Activated T-cell treated with anti-CD3 and anti-CD28 coated beads, Interleukin-2, amount 50 U/mL, for 72 hours (primary cell): ENCODE data around the gene IRF2. TPM values are rescaled to one million over a fixed set of nuclear protein-coding genes. Genes with fewer than 3 reads are reported as not detected.
A peak's percentile ranks its signal among the peaks of the same experiment; 100 is the strongest.
"Not testable (repeated sequence)": the region's sequence is repeated elsewhere in the genome, so short reads cannot be mapped to it uniquely, and the experiment has no call there.

Experiments used
- ATAC-seq, 2 donors: fragments of 150-1000 bp; cut with Tn5 transposase; replicated peaks in 1 of 2; 2 replicates each; pipeline ENCODE4 v1.10.0; 2021; ENCODE audit warnings: moderate library complexity in 2 of 2, mild to moderate bottlenecking in 1 of 2
- DNase-seq, 2 donors: peaks; one replicate each; pipeline ENCODE4 v3.0.0; 2021 to 2022; ENCODE audit warnings: mixed read lengths in 1 of 2
- H3K27ac Mint-ChIP-seq: one replicate; pipeline ENCODE4 v1.8.0; 2022; ENCODE audit warnings: mild to moderate bottlenecking, moderate library complexity, mixed read lengths
- H3K27me3 Mint-ChIP-seq: one replicate; pipeline ENCODE4 v1.8.0; 2022; ENCODE audit warnings: low read depth, mixed read lengths
- H3K36me3 Mint-ChIP-seq, 2 donors: one replicate each; pipeline ENCODE4 v1.8.0; 2022; ENCODE audit warnings: mixed read lengths in 2 of 2, mild to moderate bottlenecking in 1 of 2; ENCODE audit not compliant: insufficient read depth in 2 of 2
- H3K4me1 Mint-ChIP-seq: one replicate; pipeline ENCODE4 v1.8.0; 2022; ENCODE audit warnings: low read depth, mixed read lengths
- H3K4me3 Mint-ChIP-seq, 2 donors: one replicate each; pipeline ENCODE4 v1.8.0; 2022; ENCODE audit warnings: mild to moderate bottlenecking in 2 of 2, mixed read lengths in 2 of 2, moderate library complexity in 2 of 2
- H3K9me3 Mint-ChIP-seq, 2 donors: one replicate each; pipeline ENCODE4 v1.8.0; 2022; ENCODE audit warnings: mixed read lengths in 2 of 2
- total RNA-seq, 2 donors: library from RNA; stranded (reverse); gene quantifications; one replicate each; pipeline ENCODE4 v1.2.3, GENCODE V29; 2022

IRF2 gene
- total RNA-seq, 2 donors from 2014 or later: 70.3 TPM

DNA sequence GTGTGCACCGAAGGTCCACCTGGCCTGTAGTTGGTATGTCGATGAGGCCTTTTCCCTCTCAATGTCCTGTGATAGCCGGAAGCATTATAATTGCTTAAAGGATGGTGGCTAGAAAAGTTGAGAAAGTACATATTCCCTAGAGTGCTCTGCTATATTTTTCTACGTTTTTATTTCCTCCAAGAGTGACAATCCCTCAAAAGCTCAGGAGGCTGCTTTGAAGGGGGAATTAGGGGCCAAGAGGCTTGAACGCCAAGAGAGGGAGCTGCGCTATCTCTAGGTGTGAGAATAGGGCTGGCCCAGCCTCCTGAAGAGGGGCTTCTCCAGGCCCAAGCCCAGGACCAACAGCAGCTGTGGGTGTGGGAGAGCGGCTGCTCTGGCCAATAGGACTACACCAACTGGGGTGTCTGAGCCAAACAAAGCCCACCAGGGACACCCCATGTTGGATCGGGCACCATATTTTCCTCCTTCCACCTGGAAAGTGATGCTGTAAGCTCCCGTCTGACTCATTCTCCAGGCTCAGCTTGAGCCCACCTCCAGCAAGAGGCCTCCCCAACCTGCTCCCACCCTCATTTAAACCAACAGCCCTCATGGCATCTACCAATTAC lies 124.0 kb downstream of the IRF2 start:
- Mint-ChIP-seq H3K9me3 (no peaks in the 10 kb centered on the region), H3K27me3 (peaks cover 13% of the 10 kb centered on the region), H3K36me3 (no peaks in the 10 kb centered on the region), H3K27ac (no peak overlapping the region), H3K4me1 (peaks cover 10% of the 10 kb centered on the region), H3K4me3 (no peak overlapping the region)
- DNase-seq: no peak
- no peak for ATAC-seq

DNA sequence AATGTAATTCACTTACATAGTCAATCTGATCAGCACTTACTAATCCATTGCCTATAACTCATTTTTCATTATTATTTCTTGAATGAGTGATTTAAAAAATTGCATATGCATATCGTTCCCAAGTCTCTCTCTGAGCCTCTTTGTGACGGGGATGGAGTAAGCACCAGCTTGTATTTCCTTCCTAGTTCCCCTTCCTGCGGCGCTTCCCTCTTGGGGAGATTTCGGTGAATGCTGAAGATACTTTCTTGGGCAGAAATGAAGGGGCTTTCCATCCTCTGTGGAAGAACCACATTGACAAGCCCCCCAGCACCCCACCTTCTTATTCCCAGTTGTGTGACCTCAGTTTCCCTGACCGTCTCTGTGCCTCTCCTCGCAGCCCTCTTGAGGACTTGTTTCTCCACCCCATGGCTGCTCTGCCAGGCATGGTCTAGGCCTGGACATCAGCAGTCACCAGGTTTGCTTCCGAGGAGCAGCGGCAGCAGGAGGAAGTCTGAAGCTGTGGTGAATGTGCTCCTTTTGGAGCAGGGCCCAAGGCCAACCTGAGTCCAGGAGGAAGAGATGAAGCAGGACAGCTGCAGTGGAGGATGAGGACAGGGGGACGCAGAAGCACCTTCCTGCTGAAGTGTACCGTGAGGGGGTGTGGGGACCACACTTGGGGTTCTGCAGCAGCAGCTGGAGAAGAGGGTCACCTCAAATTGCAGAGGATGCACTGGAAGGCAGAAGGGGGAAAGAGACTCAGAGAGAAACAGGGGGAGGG lies 124.9 kb downstream of the IRF2 start:
- H3K4me3 Mint-ChIP-seq: no peak overlapping the region
- H3K27ac Mint-ChIP-seq: no peak overlapping the region
- ATAC-seq (no peak), DNase-seq (no peak)
- no peaks in the 10 kb centered on the region for H3K9me3 Mint-ChIP-seq
- H3K36me3 Mint-ChIP-seq: no peaks in the 10 kb centered on the region
- H3K4me1 Mint-ChIP-seq: peaks cover 9% of the 10 kb centered on the region
- H3K27me3 Mint-ChIP-seq: peaks cover 13% of the 10 kb centered on the region

DNA sequence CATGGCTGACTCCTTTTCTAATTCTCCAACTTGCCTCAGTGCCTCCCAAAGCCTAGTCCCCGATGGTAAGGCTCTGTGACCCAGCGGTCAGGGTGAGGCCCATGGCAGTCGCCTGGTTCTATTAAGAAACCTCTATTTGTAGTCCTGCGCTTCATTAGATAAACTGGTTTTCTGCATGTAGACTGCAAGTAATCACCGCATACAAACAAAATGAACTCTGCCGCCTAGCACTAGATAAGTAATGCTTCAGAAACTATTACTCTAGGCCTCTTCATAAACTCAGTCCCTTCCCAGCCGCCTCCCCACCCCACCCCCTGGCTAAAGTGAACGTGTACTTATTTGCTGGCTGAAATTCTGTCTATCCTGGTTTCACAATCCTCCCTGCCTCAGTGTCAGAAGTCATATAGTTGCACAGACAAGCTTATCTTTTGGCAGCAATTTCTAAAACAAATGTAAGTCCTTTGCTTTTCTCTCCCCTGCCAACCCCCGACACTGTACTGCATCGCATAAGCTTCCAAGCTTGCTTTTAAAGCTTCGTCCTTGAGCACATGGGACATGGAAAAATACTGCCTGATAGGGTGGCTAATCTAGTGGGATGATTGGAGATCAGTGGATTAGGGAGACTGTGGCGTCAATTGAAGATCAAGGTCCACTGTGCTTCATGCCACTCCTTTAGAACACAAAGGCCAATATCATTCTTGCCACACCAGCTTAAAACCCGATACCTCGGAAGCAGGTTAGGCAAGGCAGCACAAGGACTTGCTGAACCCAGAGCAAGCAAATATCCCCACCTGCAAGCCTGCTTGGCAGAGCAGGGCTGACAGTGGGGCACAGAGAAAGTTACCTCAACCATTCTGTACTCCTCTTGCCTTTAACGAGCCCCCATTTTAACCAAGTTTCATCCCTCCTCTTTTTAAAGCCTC lies 125.8 kb downstream of the IRF2 start:
- Mint-ChIP-seq H3K4me3 (no peak overlapping the region), H3K9me3 (no peaks in the 10 kb centered on the region), H3K4me1 (peaks cover 15% of the 10 kb centered on the region), H3K27me3 (peaks cover 13% of the 10 kb centered on the region), H3K27ac (no peak overlapping the region), H3K36me3 (no peaks in the 10 kb centered on the region)
- DNase-seq (no peak), ATAC-seq (no peak)

DNA sequence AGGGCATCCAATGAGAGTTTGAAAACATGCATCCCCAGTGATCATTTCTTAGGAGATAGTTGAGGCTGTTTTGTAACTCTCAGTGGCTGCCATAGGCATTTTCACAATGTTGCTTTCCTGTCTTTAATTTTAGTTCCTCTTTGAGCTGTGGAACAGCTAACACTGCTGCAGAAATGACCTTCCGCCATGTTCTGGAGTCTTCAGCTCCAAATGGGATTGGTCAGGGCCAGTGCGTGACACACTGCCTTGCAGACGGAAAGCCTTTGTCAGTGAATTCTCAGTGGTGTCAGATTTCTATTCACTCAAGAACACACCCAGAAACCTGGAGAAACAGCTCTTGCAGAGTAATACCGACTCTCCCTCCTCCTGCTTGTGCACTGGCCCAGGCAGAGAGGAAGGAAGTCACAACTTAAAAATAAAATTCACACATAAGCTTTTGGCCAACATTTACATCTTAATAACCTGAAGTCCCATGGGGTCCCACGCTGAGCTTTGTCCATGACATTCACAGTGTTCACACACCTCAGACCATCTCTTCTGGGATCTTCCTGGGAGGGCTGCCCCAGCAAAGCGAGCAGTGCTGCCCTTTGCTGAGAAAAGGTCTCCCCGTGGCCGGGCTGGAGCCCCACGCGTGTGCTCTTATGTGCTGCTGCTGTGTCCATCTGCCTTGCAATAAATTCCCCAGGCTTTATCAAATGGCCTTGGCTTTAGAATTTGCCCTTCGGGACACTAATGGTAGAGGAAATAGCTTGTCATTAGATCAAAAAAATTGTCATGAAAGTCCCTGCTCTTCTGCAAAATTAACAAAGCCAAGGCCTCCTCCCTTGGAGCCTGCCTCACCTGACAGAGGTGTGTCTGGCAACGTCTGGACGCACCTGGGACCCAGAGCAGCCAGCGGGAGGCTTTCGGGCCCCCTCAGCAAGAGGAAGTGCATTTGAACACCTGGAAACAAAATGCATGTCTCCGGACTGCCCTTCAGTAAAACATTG lies 126.8 kb downstream of the IRF2 start:
- Mint-ChIP-seq H3K4me1 (peaks cover 21% of the 10 kb centered on the region), H3K9me3 (no peaks in the 10 kb centered on the region), H3K36me3 (no peaks in the 10 kb centered on the region), H3K27ac (no peak overlapping the region), H3K4me3 (no peak overlapping the region), H3K27me3 (peaks cover 13% of the 10 kb centered on the region)
- ATAC-seq (no peak), DNase-seq (no peak)

DNA sequence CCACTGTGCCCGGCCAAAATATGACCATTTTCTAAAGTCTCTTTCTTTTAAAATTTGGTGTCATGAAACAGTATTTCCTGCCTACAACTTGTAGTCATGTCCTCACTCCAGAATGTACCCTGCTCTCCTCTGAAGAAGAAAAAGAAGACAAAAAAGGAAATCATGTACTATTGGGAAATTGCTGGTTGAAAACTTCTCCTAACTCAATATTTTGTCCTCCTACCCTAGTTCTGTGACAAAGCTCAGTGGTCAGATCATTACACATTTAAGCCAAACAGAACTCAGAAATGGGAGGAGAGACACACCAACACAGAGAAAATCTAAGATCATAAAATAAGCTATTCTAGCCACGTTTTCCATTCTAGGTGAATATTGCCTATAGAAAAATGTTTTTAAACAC lies 127.7 kb downstream of the IRF2 start:
- no peak overlapping the region for H3K27ac Mint-ChIP-seq
- H3K9me3 Mint-ChIP-seq: no peaks in the 10 kb centered on the region
- no peaks in the 10 kb centered on the region for H3K36me3 Mint-ChIP-seq
- DNase-seq (no peak), ATAC-seq (no peak)
- no peak overlapping the region for H3K4me3 Mint-ChIP-seq
- peaks cover 21% of the 10 kb centered on the region for H3K4me1 Mint-ChIP-seq
- H3K27me3 Mint-ChIP-seq: peaks cover 6% of the 10 kb centered on the region

DNA sequence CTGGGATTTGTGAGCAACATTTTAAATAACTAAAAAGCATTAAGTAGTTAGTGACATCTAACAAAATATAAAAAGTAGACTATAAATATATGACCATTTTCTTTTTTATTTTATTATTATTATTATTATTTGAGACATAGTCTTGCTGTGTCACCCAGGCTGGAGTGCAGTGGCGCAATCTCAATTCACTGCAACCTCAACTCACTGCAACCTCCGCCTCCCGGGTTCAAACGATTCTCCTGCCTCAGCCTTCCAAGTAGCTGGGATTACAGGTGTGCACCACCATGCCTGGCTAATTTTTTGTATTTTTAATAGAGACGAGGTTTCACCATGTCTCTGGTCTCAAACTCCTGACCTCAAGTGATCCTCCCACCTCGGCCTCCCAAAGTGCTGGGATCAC lies 128.1 kb downstream of the IRF2 start:
- not testable (repeated sequence) for ATAC-seq, DNase-seq, H3K36me3 Mint-ChIP-seq, H3K27ac Mint-ChIP-seq, H3K27me3 Mint-ChIP-seq, H3K9me3 Mint-ChIP-seq, H3K4me3 Mint-ChIP-seq
- peaks cover 21% of the 10 kb centered on the region for H3K4me1 Mint-ChIP-seq

DNA sequence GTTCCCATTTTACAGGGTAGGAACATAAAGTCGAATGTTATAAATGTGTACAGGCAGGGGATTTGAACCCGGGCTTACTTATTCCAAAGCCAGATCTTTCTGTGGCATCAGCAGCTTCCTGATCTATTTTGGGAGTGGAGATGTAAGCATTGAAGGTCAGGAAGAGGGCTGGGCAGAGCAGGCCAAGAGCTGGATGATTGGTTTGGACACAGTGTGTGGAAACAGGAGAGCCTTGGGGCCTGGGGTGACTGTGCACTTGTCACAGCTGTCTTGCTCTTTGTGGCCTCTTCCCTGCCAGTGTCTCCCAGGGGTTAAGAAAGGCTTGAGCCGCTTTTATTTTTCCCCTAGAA lies 128.8 kb downstream of the IRF2 start:
- Mint-ChIP-seq H3K4me3 (no peak overlapping the region), H3K9me3 (no peaks in the 10 kb centered on the region), H3K36me3 (no peaks in the 10 kb centered on the region), H3K4me1 (peaks cover 21% of the 10 kb centered on the region), H3K27ac (no peak overlapping the region), H3K27me3 (peaks cover 6% of the 10 kb centered on the region)
- ATAC-seq: no peak
- DNase-seq: no peak

DNA sequence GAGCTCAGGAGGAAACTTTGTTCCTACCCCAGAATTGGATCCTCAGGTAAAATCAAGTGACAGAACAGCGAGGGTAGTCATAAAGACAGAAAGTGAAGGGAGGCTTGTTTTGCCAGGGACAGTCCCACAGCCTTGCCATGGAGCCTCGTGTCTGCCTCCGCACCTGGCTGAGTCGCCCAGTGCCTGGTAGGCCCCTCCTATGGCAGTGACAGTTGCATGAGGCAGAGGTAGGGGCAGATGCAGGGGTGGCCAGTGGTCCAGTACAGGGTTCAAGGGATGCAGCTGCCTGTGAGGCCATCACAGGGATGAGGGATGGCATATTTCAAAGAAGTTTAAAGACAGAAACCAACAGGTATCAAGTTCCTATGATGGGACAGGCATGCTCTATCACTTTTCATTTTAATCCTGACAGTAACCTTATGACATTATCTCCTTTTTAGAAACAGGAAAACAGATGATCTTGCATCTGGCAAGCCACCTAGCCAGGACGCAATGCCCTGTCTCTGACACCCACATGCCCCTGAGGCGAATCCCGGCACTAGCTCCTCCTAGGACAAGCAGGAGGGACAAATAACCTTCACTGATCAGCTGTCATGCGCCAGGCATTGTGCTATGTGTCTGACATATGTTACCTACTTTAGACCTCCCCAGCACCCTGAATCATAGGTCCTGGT lies 129.3 kb downstream of the IRF2 start:
- Mint-ChIP-seq H3K27me3 (peaks cover 6% of the 10 kb centered on the region), H3K9me3 (no peaks in the 10 kb centered on the region), H3K4me1 (peaks cover 21% of the 10 kb centered on the region), H3K4me3 (peak overlapping the region; percentile 73 to 80), H3K36me3 (no peaks in the 10 kb centered on the region), H3K27ac (peak overlapping the region; percentile 53)
- DNase-seq (peak in 1 of 2 donors; percentile 47), ATAC-seq (peak; percentile 64 to 75)

DNA sequence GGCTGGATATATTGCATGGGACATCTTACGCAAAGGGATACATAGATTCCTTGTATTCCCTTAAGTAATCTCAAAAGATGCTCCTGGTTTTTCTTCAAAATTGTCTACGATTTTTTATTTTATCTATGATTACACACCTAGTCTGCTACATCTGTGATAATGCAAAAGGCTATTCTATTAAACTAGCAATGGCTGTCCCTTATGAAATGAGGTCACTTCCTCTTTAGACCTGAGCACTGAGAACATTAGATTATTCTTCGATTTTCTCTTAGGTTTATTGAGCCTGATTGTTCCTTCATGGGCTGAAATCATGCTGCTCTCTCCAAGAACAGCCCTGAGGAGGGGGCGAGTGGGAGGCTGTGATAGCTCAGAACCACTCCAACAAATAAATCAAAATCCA lies 129.9 kb downstream of the IRF2 start:
- no peaks in the 10 kb centered on the region for H3K9me3 Mint-ChIP-seq
- peaks cover 21% of the 10 kb centered on the region for H3K4me1 Mint-ChIP-seq
- ATAC-seq (no peak), DNase-seq (no peak)
- peak overlapping the region; percentile 53 for H3K27ac Mint-ChIP-seq
- no peaks in the 10 kb centered on the region for H3K36me3 Mint-ChIP-seq
- peaks cover 6% of the 10 kb centered on the region for H3K27me3 Mint-ChIP-seq
- peak overlapping the region; percentile 73 to 80 for H3K4me3 Mint-ChIP-seq

DNA sequence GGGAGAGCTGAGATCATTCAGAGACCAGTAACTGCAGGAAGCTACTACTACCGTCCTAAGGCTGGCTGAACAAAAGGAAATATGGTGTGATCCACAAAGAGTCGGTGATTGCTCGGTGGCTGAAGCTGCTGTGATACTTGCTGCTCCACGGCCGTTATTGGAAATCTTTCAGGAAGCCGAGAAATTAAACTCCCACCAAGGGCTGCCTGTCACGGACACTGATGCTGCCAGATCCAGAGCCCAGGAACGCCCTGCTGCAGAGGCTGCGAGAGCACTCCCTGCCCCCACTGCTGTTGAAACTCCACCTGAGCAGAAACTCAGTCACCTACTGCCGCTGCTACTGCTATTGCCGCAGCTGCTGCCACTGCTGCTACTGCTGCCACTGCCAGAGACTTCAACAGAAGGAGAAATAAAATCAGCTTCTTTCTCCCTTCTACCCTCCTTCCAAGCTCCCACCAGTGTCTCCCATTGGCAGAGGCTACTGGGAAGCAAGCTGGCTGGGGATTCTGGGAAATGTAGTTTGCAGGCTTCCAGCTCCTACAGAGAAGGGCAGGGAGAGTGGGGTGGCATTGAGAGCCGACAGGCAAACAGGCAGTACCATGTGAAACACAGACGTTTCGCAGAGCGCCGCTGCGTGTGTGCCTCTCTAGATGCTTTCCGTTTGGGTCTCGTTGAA lies 130.7 kb downstream of the IRF2 start:
- Mint-ChIP-seq H3K4me3 (peak overlapping the region; percentile 73 to 80), H3K27ac (peak overlapping the region; percentile 53), H3K36me3 (peaks cover 0 to under 1% of the 10 kb centered on the region in 2 donors), H3K4me1 (peaks cover 21% of the 10 kb centered on the region), H3K9me3 (no peaks in the 10 kb centered on the region), H3K27me3 (peaks cover 6% of the 10 kb centered on the region)
- DNase-seq (peak; percentile 44 to 47), ATAC-seq (peak; percentile 78 to 82)

DNA sequence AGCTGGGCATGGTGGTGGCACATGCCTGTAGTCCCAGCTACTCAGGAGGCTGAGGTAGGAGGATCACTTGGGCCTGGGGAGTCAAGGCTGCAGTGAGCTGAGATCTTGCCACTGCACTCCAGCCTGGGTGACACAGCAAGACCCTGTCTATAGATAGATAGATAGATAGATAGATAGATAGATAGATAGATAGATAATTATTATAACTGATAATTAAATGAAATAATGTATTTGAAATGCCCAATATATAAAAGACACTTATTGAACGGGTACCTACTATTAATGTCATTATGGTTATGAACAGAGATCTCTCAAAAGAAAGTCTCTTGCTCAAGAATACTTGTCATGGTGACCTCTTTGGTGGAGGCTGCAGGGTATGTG lies 131.5 kb downstream of the IRF2 start:
- not testable (repeated sequence) for H3K27me3 Mint-ChIP-seq, H3K36me3 Mint-ChIP-seq, H3K9me3 Mint-ChIP-seq, DNase-seq, H3K27ac Mint-ChIP-seq, ATAC-seq
- Mint-ChIP-seq H3K4me3 (peak overlapping the region; percentile 73 to 80), H3K4me1 (peaks cover 21% of the 10 kb centered on the region)
